DOHH2 (cell line): ENCODE results near the gene FRMD3.

ENCODE experiments used
- CTCF ChIP-seq: fragments of 200-600 bp; sonication (generic); IDR thresholded peaks from one replicate; pipeline ENCODE4 v1.5.1; 2014; ENCODE audit warnings: antibody characterized with exemption, mild to moderate bottlenecking, low read depth, low read length; ENCODE audit not compliant: poor library complexity, severe bottlenecking
- EZH2phosphoT487 ChIP-seq: fragments of 200-600 bp; sonication (generic); IDR thresholded peaks from 2 replicates; pipeline ENCODE4 v1.6.1; 2017; ENCODE audit warnings: borderline replicate concordance, mild to moderate bottlenecking, antibody characterized with exemption, low read length, moderate library complexity, mixed read lengths

GRCh38 chr9:83471241-83471640, 67.0 kb downstream of the FRMD3 start:
- TF ChIP-seq CTCF: no peak
- no peak for TF ChIP-seq EZH2phosphoT487
